HEK293 (cell line): ENCODE results near the gene PLEKHA8.

ENCODE experiments used
- KLF16 ChIP-seq: fragments of 450-650 bp; formaldehyde crosslinking; IDR thresholded peaks from 2 replicates; pipeline ENCODE4 v1.5.1; 2017; ENCODE audit warnings: missing biosample characterization, missing genetic modification characterization
- MZF1 ChIP-seq: fragments of 450-650 bp; formaldehyde crosslinking; IDR thresholded peaks from 2 replicates; pipeline ENCODE4 v1.5.1; 2017; ENCODE audit warnings: missing biosample characterization, missing genetic modification characterization, borderline replicate concordance
- PRDM1 ChIP-seq: fragments of 450-650 bp; formaldehyde crosslinking; IDR thresholded peaks from 2 replicates; pipeline ENCODE4; 2016; ENCODE audit warnings: missing biosample characterization, missing genetic modification characterization
- TCF7L2 ChIP-seq: IDR thresholded peaks from 2 replicates; pipeline ENCODE4 v1.6.1; 2011; ENCODE audit warnings: low read depth, mild to moderate bottlenecking, inconsistent platforms, low read length, moderate library complexity, borderline replicate concordance
- ZFP37 ChIP-seq: fragments of 450-650 bp; formaldehyde crosslinking; IDR thresholded peaks from 2 replicates; pipeline ENCODE4 v1.5.1; 2016; ENCODE audit warnings: missing biosample characterization, missing genetic modification characterization
- ZNF138 ChIP-seq: fragments of 450-650 bp; formaldehyde crosslinking; IDR thresholded peaks from 2 replicates; pipeline ENCODE4 v1.5.1; 2016; ENCODE audit warnings: missing biosample characterization, missing genetic modification characterization, borderline replicate concordance
- ZNF324 ChIP-seq: fragments of 450-650 bp; formaldehyde crosslinking; IDR thresholded peaks from 2 replicates; pipeline ENCODE4 v1.5.1; 2016; ENCODE audit warnings: missing biosample characterization, missing genetic modification characterization
- ZNF404 ChIP-seq: fragments of 450-650 bp; formaldehyde crosslinking; IDR thresholded peaks from 2 replicates; pipeline ENCODE4 v1.5.1; 2017; ENCODE audit warnings: missing biosample characterization, missing genetic modification characterization
- ZNF629 ChIP-seq: fragments of 450-650 bp; formaldehyde crosslinking; IDR thresholded peaks from 2 replicates; pipeline ENCODE4 v1.5.1; 2017; ENCODE audit warnings: missing biosample characterization, missing genetic modification characterization
- ZNF670 ChIP-seq: fragments of 450-650 bp; formaldehyde crosslinking; IDR thresholded peaks from 2 replicates; pipeline ENCODE4 v1.5.1; 2016; ENCODE audit warnings: missing biosample characterization, missing genetic modification characterization, low read depth
- TF ChIP-seq, protein P1 (sequence below): fragments of 450-650 bp; formaldehyde crosslinking; IDR thresholded peaks from 2 replicates; pipeline ENCODE4 v1.5.1; 2016; ENCODE audit warnings: missing biosample characterization, missing genetic modification characterization
- TF ChIP-seq, protein P2 (sequence below): fragments of 450-650 bp; formaldehyde crosslinking; IDR thresholded peaks from 2 replicates; pipeline ENCODE4 v1.5.1; 2016; ENCODE audit warnings: missing biosample characterization, missing genetic modification characterization
- TF ChIP-seq, protein P3 (sequence below): fragments of 450-650 bp; IDR thresholded peaks from 2 replicates; pipeline ENCODE4 v1.5.1; 2018; ENCODE audit warnings: missing biosample characterization, missing genetic modification characterization
- TF ChIP-seq, protein P4 (sequence below): fragments of 450-650 bp; formaldehyde crosslinking; IDR thresholded peaks from 2 replicates; pipeline ENCODE4 v1.5.1; 2016; ENCODE audit warnings: missing biosample characterization, missing genetic modification characterization

DNA sequence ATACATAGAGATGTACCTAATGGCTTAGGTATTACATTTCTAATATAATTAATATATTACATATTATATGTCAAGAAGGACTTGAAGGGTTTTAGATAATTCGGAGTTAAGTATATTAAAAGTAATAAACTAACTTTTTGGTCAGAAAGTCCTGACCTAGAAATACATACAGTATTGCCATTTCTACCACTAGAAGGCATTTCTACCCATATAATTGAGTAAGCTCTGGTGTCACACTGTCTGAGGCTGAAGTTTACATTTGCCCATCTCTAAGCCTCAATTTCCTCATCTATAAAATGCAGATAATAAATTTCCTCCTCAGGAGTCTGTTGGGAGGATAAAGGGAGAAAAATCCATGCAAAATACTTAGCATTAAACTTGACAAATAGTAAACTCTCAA is 8.8 kb upstream of the PLEKHA8 start:
- TF ChIP-seq ZNF138 (tag by site-specific recombination) (no peak), TCF7L2 (no peak), MZF1 (no peak), ZFP37 (tag by site-specific recombination) (no peak), ZNF404 (tag by site-specific recombination) (no peak), ZNF324 (no peak), PRDM1 (tag by site-specific recombination) (no peak), ZNF670 (tag by site-specific recombination) (no peak), ZNF629 (no peak), KLF16 (tag by site-specific recombination) (no peak)
- TF ChIP-seq, protein P1, sequence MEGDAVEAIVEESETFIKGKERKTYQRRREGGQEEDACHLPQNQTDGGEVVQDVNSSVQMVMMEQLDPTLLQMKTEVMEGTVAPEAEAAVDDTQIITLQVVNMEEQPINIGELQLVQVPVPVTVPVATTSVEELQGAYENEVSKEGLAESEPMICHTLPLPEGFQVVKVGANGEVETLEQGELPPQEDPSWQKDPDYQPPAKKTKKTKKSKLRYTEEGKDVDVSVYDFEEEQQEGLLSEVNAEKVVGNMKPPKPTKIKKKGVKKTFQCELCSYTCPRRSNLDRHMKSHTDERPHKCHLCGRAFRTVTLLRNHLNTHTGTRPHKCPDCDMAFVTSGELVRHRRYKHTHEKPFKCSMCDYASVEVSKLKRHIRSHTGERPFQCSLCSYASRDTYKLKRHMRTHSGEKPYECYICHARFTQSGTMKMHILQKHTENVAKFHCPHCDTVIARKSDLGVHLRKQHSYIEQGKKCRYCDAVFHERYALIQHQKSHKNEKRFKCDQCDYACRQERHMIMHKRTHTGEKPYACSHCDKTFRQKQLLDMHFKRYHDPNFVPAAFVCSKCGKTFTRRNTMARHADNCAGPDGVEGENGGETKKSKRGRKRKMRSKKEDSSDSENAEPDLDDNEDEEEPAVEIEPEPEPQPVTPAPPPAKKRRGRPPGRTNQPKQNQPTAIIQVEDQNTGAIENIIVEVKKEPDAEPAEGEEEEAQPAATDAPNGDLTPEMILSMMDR (tag by site-specific recombination): no peak
- TF ChIP-seq, protein P2, sequence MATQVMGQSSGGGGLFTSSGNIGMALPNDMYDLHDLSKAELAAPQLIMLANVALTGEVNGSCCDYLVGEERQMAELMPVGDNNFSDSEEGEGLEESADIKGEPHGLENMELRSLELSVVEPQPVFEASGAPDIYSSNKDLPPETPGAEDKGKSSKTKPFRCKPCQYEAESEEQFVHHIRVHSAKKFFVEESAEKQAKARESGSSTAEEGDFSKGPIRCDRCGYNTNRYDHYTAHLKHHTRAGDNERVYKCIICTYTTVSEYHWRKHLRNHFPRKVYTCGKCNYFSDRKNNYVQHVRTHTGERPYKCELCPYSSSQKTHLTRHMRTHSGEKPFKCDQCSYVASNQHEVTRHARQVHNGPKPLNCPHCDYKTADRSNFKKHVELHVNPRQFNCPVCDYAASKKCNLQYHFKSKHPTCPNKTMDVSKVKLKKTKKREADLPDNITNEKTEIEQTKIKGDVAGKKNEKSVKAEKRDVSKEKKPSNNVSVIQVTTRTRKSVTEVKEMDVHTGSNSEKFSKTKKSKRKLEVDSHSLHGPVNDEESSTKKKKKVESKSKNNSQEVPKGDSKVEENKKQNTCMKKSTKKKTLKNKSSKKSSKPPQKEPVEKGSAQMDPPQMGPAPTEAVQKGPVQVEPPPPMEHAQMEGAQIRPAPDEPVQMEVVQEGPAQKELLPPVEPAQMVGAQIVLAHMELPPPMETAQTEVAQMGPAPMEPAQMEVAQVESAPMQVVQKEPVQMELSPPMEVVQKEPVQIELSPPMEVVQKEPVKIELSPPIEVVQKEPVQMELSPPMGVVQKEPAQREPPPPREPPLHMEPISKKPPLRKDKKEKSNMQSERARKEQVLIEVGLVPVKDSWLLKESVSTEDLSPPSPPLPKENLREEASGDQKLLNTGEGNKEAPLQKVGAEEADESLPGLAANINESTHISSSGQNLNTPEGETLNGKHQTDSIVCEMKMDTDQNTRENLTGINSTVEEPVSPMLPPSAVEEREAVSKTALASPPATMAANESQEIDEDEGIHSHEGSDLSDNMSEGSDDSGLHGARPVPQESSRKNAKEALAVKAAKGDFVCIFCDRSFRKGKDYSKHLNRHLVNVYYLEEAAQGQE (tag by site-specific recombination): no peak
- TF ChIP-seq, protein P3, sequence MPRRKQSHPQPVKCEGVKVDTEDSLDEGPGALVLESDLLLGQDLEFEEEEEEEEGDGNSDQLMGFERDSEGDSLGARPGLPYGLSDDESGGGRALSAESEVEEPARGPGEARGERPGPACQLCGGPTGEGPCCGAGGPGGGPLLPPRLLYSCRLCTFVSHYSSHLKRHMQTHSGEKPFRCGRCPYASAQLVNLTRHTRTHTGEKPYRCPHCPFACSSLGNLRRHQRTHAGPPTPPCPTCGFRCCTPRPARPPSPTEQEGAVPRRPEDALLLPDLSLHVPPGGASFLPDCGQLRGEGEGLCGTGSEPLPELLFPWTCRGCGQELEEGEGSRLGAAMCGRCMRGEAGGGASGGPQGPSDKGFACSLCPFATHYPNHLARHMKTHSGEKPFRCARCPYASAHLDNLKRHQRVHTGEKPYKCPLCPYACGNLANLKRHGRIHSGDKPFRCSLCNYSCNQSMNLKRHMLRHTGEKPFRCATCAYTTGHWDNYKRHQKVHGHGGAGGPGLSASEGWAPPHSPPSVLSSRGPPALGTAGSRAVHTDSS: no peak
- TF ChIP-seq, protein P4, sequence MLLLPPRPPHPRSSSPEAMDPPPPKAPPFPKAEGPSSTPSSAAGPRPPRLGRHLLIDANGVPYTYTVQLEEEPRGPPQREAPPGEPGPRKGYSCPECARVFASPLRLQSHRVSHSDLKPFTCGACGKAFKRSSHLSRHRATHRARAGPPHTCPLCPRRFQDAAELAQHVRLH (tag by site-specific recombination): no peak
